Memory B cell (primary cell): ENCODE results near the gene ACBD6.
"Not testable (repeated sequence)": the region's sequence is repeated elsewhere in the genome, so short reads cannot be mapped to it uniquely, and the experiment has no call there.

Experiments
- ATAC-seq: fragments of 150-1000 bp; cut with Tn5 transposase; 2 replicates; pipeline ENCODE4 v1.10.0; 2021; ENCODE audit warnings: low read depth, mild to moderate bottlenecking, moderate library complexity
- DNase-seq, 2 donors: peaks; one replicate each; pipeline ENCODE4 v3.0.0; 2022; ENCODE audit warnings: low spot score in 2 of 2
- H3K27ac Mint-ChIP-seq: one replicate; pipeline ENCODE4 v1.8.0; 2022; ENCODE audit warnings: mild to moderate bottlenecking, moderate library complexity, mixed read lengths
- H3K27me3 Mint-ChIP-seq: one replicate; pipeline ENCODE4 v1.8.0; 2022; ENCODE audit warnings: mixed read lengths
- H3K36me3 Mint-ChIP-seq: one replicate; pipeline ENCODE4 v1.8.0; 2022; ENCODE audit warnings: mild to moderate bottlenecking, mixed read lengths
- H3K4me1 Mint-ChIP-seq: one replicate; pipeline ENCODE4 v1.8.0; 2022; ENCODE audit warnings: mixed read lengths
- H3K4me3 Mint-ChIP-seq: one replicate; pipeline ENCODE4 v1.8.0; 2022; ENCODE audit warnings: mild to moderate bottlenecking, moderate library complexity, mixed read lengths
- H3K9me3 Mint-ChIP-seq: one replicate; pipeline ENCODE4 v1.8.0; 2022; ENCODE audit warnings: mixed read lengths

Gene ACBD6

GRCh38 chr1:180489313-180489712, 13.1 kb downstream of the ACBD6 start:
- no peak overlapping the region for H3K27ac Mint-ChIP-seq
- no peak overlapping the region for H3K4me3 Mint-ChIP-seq
- H3K9me3 Mint-ChIP-seq: no peaks in the 10 kb centered on the region
- peaks cover 13% of the 10 kb centered on the region for H3K36me3 Mint-ChIP-seq
- no peaks in the 10 kb centered on the region for H3K27me3 Mint-ChIP-seq
- DNase-seq (no peak), ATAC-seq (no peak)
- H3K4me1 Mint-ChIP-seq: peaks cover under 1% of the 10 kb centered on the region

GRCh38 chr1:180488661-180489060, 13.7 kb downstream of the ACBD6 start:
- no peaks in the 10 kb centered on the region for H3K27me3 Mint-ChIP-seq
- peak overlapping the region; percentile 58 for H3K27ac Mint-ChIP-seq
- peaks cover 13% of the 10 kb centered on the region for H3K36me3 Mint-ChIP-seq
- H3K9me3 Mint-ChIP-seq: no peaks in the 10 kb centered on the region
- H3K4me1 Mint-ChIP-seq: no peaks in the 10 kb centered on the region
- DNase-seq (no peak), ATAC-seq (no peak)
- H3K4me3 Mint-ChIP-seq: no peak overlapping the region

- DNase-seq (no peak), ATAC-seq (no peak)
- Mint-ChIP-seq H3K36me3 (peaks cover 12% of the 10 kb centered on the region), H3K9me3 (no peaks in the 10 kb centered on the region), H3K27ac (peak overlapping the region; percentile 73), H3K4me3 (no peak overlapping the region), H3K4me1 (peaks cover 9% of the 10 kb centered on the region), H3K27me3 (no peaks in the 10 kb centered on the region)
These were observed 16.3 kb downstream of the ACBD6 start for GRCh38 chr1:180486092-180486491.

DNA sequence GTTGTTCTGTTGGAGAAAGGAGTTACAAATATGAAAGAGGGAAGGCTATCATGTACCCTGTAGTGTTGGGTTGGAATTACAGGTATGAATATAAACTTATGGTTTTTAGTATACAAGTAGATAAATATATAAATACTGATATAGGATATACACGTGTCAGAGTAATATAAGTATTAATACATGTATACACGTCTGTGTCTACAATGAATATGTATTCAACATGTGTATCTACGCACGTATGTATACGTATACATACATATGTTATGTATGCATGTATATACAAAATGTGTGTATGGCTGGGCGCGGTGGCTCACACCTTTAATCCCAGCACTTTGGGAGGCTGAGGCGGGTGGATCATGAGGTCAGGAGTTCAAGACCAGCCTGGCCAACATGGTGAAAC, 17.9 kb downstream of the ACBD6 start:
- H3K4me3 Mint-ChIP-seq: no peak overlapping the region
- H3K4me1 Mint-ChIP-seq: peaks cover 9% of the 10 kb centered on the region
- DNase-seq (no peak), ATAC-seq (no peak)
- no peaks in the 10 kb centered on the region for H3K27me3 Mint-ChIP-seq
- H3K36me3 Mint-ChIP-seq: peaks cover 19% of the 10 kb centered on the region
- no peak overlapping the region for H3K27ac Mint-ChIP-seq
- no peaks in the 10 kb centered on the region for H3K9me3 Mint-ChIP-seq

DNA sequence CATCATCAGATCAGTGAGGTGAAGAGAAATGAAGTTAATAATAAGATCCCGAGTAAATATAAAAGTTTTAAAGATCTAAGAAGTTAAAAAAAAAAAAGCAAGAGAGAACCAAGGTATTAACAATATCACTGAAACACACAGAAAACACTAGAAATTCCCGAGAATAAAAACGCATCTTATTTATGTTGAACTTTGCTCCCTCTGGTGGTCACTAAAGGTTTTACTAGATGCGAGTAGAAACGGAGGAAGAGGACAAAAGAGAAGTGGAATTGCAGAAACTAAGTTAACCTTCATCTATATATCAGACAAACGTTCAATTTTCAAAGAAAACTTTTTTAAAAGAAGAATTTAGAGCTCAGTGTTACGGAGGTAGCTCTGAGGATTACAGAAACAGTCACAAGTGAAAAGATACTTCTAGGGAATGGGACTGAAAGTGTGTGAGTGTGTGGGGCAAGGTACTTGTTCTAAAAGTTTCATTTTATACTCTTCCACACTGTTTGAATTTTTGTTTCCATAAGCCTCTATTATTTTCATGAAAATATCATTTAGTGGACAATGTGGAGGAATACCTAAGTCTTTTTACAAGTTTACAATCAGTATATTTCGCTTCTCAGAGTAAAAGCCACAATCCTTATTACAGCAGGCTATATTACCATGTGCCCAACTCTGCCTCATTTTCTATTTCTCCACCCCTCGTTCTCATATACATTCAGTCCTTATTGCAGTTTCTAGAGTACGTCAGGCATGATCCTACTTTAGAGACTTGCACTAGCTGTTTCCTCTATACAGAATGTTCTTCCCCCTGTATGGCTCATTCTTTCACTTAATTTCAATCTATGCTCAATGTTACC, 19.7 kb downstream of the ACBD6 start:
- Mint-ChIP-seq H3K27ac (no peak overlapping the region), H3K4me1 (peaks cover 9% of the 10 kb centered on the region), H3K4me3 (no peak overlapping the region), H3K9me3 (no peaks in the 10 kb centered on the region), H3K36me3 (peaks cover 21% of the 10 kb centered on the region), H3K27me3 (no peaks in the 10 kb centered on the region)
- DNase-seq (peak in 1 of 2 donors; percentile 41), ATAC-seq (peak; percentile 43)

DNA sequence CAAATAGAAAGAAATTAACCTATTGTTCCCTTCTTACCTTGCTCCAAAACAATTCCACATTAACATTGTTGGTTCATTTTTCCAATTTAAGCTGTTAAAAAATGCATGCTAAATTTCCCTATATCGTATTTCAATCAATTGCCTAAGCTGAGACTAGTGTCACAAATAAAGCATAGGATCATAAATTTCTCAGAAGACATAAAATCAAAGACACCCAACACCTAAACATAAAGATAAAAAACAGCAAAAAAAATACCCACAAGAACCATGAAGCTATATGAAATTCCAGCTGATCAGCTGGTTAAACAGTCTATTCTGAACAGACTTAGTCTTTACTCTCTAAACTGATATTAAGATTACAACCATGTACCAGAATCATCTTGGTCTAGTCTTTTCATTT, 32.3 kb downstream of the ACBD6 start:
- Mint-ChIP-seq H3K9me3 (peaks cover 5% of the 10 kb centered on the region), H3K27ac (no peak overlapping the region), H3K36me3 (peaks cover 32% of the 10 kb centered on the region), H3K4me1 (peaks cover 3% of the 10 kb centered on the region), H3K4me3 (no peak overlapping the region), H3K27me3 (no peaks in the 10 kb centered on the region)
- DNase-seq (no peak), ATAC-seq (no peak)

DNA sequence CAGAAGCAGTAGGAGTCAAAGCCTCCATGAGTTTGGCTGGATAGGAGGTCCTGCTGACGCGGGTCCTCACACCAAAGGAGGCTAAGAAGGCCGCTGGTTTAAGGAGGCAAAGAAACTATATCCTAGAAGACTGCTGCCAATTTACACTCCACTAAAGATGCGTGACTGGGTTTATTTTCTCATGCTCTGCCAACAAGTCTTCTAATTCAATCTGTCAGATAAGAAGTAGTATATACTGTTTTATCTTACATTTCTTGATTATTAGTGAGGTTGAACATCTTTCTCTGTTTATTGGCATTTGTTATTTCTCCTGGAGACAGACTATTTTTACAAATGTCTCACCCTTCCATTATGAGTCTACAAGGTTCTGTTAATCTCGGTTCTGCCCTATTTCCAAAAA, 34.1 kb downstream of the ACBD6 start:
- DNase-seq (no peak), ATAC-seq (no peak)
- peaks cover 44% of the 10 kb centered on the region for H3K36me3 Mint-ChIP-seq
- H3K27ac Mint-ChIP-seq: no peak overlapping the region
- peaks cover 12% of the 10 kb centered on the region for H3K9me3 Mint-ChIP-seq
- peaks cover 7% of the 10 kb centered on the region for H3K4me1 Mint-ChIP-seq
- H3K27me3 Mint-ChIP-seq: no peaks in the 10 kb centered on the region
- no peak overlapping the region for H3K4me3 Mint-ChIP-seq

DNA sequence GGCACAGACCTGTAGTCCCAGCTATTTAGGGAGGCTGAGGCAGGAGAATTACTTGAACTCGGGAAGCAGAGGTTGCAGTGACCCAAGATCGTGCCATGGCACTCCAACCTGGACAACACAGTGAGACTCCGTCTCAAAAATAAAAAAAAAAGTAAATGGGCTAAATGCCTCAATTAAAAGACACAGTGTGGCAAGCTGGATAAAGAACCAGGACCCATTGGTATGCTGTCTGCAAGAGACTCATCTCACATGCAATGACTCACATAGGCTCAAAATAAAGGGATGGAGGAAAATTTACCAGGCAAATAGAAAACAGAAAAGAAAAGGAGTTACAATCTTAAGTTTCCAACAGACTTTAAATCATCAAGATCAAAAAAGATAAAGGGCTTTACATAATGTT, 40.3 kb downstream of the ACBD6 start:
- Mint-ChIP-seq H3K27ac (no peak overlapping the region), H3K9me3 (peaks cover 24% of the 10 kb centered on the region), H3K4me1 (peaks cover 15% of the 10 kb centered on the region), H3K36me3 (peaks cover 52% of the 10 kb centered on the region), H3K27me3 (no peaks in the 10 kb centered on the region), H3K4me3 (no peak overlapping the region)
- no peak for DNase-seq
- no peak for ATAC-seq

GRCh38 chr1:180461682-180462081, 40.7 kb downstream of the ACBD6 start:
- H3K27me3 Mint-ChIP-seq, H3K4me3 Mint-ChIP-seq, H3K27ac Mint-ChIP-seq, DNase-seq, ATAC-seq: not testable (repeated sequence)
- H3K4me1 Mint-ChIP-seq: peaks cover 15% of the 10 kb centered on the region
- peaks cover 54% of the 10 kb centered on the region for H3K36me3 Mint-ChIP-seq
- H3K9me3 Mint-ChIP-seq: peaks cover 24% of the 10 kb centered on the region

- H3K27me3 Mint-ChIP-seq: no peaks in the 10 kb centered on the region
- H3K9me3 Mint-ChIP-seq: peaks cover 13% of the 10 kb centered on the region
- H3K36me3 Mint-ChIP-seq: peaks cover 51% of the 10 kb centered on the region
- H3K27ac Mint-ChIP-seq: no peak overlapping the region
- H3K4me1 Mint-ChIP-seq: peaks cover 8% of the 10 kb centered on the region
- ATAC-seq: no peak
- no peak for DNase-seq
- no peak overlapping the region for H3K4me3 Mint-ChIP-seq
These were observed 43.6 kb downstream of the ACBD6 start for GRCh38 chr1:180458807-180459206.

- DNase-seq (no peak), ATAC-seq (no peak)
- Mint-ChIP-seq H3K27ac (no peak overlapping the region), H3K4me3 (no peak overlapping the region), H3K9me3 (peaks cover 12% of the 10 kb centered on the region), H3K36me3 (peaks cover 52% of the 10 kb centered on the region), H3K27me3 (no peaks in the 10 kb centered on the region), H3K4me1 (peaks cover 7% of the 10 kb centered on the region)
These were observed 46.2 kb downstream of the ACBD6 start for GRCh38 chr1:180456191-180456590.

DNA sequence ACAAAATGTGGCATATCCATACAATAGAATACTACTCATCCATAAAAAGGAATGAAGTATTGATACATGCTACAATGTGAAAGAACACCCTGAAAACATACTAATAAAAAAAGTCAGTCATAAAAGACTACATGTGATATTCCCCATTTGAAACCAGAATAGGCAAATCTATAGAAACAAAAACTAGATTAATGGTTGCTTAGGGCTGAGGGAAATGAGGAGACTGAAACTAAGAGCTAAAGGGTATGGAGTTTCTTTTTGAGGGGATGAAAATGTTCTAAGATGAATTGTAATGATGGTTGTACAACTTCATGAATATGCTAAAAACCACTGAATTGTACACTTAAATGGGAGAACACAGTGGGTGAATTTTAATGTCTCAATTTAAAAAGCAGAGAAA, 50.9 kb downstream of the ACBD6 start:
- Mint-ChIP-seq H3K27me3 (no peaks in the 10 kb centered on the region), H3K27ac (no peak overlapping the region), H3K9me3 (peaks cover 7% of the 10 kb centered on the region), H3K4me1 (peaks cover 7% of the 10 kb centered on the region), H3K36me3 (peaks cover 47% of the 10 kb centered on the region), H3K4me3 (no peak overlapping the region)
- ATAC-seq (no peak), DNase-seq (no peak)

- no peak for DNase-seq
- Mint-ChIP-seq H3K27me3 (no peaks in the 10 kb centered on the region), H3K9me3 (peaks cover 7% of the 10 kb centered on the region), H3K4me1 (peaks cover 7% of the 10 kb centered on the region), H3K4me3 (no peak overlapping the region), H3K27ac (no peak overlapping the region), H3K36me3 (peaks cover 18% of the 10 kb centered on the region)
- ATAC-seq: no peak
These were observed 57.9 kb downstream of the ACBD6 start for GRCh38 chr1:180444522-180444921.

DNA sequence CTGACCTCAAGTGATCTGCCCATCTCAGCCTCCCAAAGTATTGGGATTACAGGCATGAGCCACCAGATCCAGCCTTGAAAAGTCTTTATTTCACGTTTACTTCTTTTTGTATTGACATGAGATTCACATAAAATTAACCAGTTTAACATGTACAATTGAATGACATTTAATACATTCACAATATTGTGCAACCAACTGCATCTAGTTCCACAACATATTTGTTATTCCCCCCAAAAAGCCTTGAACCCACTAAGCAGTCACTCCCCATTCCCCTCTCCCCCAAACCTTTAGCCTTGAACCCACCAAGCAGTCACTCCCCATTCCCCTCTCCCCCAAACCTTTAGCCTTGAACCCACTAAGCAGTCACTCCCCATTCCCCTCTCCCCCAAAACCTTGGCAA, 62.0 kb downstream of the ACBD6 start:
- ATAC-seq (no peak), DNase-seq (no peak)
- Mint-ChIP-seq H3K36me3 (peaks cover 32% of the 10 kb centered on the region), H3K27ac (no peak overlapping the region), H3K9me3 (peaks cover 7% of the 10 kb centered on the region), H3K27me3 (no peaks in the 10 kb centered on the region), H3K4me1 (peaks cover 3% of the 10 kb centered on the region), H3K4me3 (no peak overlapping the region)

GRCh38 chr1:180435566-180435965, 66.8 kb downstream of the ACBD6 start:
- H3K9me3 Mint-ChIP-seq: peaks cover 4% of the 10 kb centered on the region
- peaks cover 5% of the 10 kb centered on the region for H3K4me1 Mint-ChIP-seq
- no peak overlapping the region for H3K4me3 Mint-ChIP-seq
- ATAC-seq: no peak
- no peak overlapping the region for H3K27ac Mint-ChIP-seq
- DNase-seq: no peak
- peaks cover 27% of the 10 kb centered on the region for H3K36me3 Mint-ChIP-seq
- no peaks in the 10 kb centered on the region for H3K27me3 Mint-ChIP-seq
